ENCODE data around the gene CCRL2. TPM values are rescaled to one million over a fixed set of nuclear protein-coding genes. Genes with fewer than 3 reads are reported as not detected.

The CCRL2 gene
- total RNA-seq, 1 experiment from 2014 or later = not detected

GRCh38 chr3:46374755-46375154, 32.3 kb upstream of the CCRL2 start:
- Histone ChIP-seq H3K9me3 (ENCODE audit: low read length) (no peaks in the 10 kb centered on the region), H3K27ac (ENCODE audit: low read length) (no peak overlapping the region), H3K4me1 (ENCODE audit: low read length) (peaks cover under 1% of the 10 kb centered on the region; the same call in 1 of the 2 replicates), H4K20me1 (ENCODE audit: insufficient read depth, low read depth, low read length) (no peaks in the 10 kb centered on the region), H3K4me2 (ENCODE audit: low read depth, low read length, poor library complexity, severe bottlenecking) (no peak overlapping the region), H3K9me2 (replicated peaks; ENCODE audit: insufficient read depth, low read length) (no peaks in the 10 kb centered on the region), H3K9ac (ENCODE audit: low read length) (no peak overlapping the region), H3K79me2 (ENCODE audit: low read length) (no peaks in the 10 kb centered on the region), H3K36me3 (ENCODE audit: insufficient read depth, low read length) (no peaks in the 10 kb centered on the region), H2AFZ (ENCODE audit: low read length) (no peak overlapping the region), H3K4me3 (ENCODE audit: low read length) (no peak overlapping the region), H3K27me3 (ENCODE audit: low read length) (0 out of 2 replicates have a peak, but pooled peaks cover 3% of the 10 kb centered on the region)
- DNase-seq = no peak

- no peak for DNase-seq
- no peaks in the 10 kb centered on the region for H4K20me1 ChIP-seq (ENCODE audit: insufficient read depth, low read depth, low read length)
- H3K4me3 ChIP-seq (ENCODE audit: low read length) = no peak overlapping the region
- 0 out of 2 replicates have a peak, but pooled peaks cover 3% of the 10 kb centered on the region for H3K27me3 ChIP-seq (ENCODE audit: low read length)
- H3K27ac ChIP-seq (ENCODE audit: low read length) = no peak overlapping the region
- no peaks in the 10 kb centered on the region for H3K79me2 ChIP-seq (ENCODE audit: low read length)
- no peak overlapping the region for H2AFZ ChIP-seq (ENCODE audit: low read length)
- no peaks in the 10 kb centered on the region for H3K9me3 ChIP-seq (ENCODE audit: low read length)
- peaks cover 5% of the 10 kb centered on the region for H3K4me1 ChIP-seq (ENCODE audit: low read length)
- H3K9me2 ChIP-seq (replicated peaks; ENCODE audit: insufficient read depth, low read length) = no peaks in the 10 kb centered on the region
- no peak overlapping the region for H3K4me2 ChIP-seq (ENCODE audit: low read depth, low read length, poor library complexity, severe bottlenecking)
- H3K36me3 ChIP-seq (ENCODE audit: insufficient read depth, low read length) = no peaks in the 10 kb centered on the region
- H3K9ac ChIP-seq (ENCODE audit: low read length) = no peak overlapping the region
Observed at GRCh38 chr3:46375218-46375617, 31.8 kb upstream of the CCRL2 start.

GRCh38 chr3:46375814-46376213, 31.2 kb upstream of the CCRL2 start:
- Histone ChIP-seq H3K27ac (ENCODE audit: low read length) (no peak overlapping the region), H3K9me3 (ENCODE audit: low read length) (no peaks in the 10 kb centered on the region), H3K4me3 (ENCODE audit: low read length) (no peak overlapping the region), H3K4me1 (ENCODE audit: low read length) (peaks cover 11% of the 10 kb centered on the region), H3K27me3 (ENCODE audit: low read length) (0 out of 2 replicates have a peak, but pooled peaks cover 3% of the 10 kb centered on the region), H3K4me2 (ENCODE audit: low read depth, low read length, poor library complexity, severe bottlenecking) (no peak overlapping the region), H2AFZ (ENCODE audit: low read length) (no peak overlapping the region), H3K36me3 (ENCODE audit: insufficient read depth, low read length) (no peaks in the 10 kb centered on the region), H3K9me2 (replicated peaks; ENCODE audit: insufficient read depth, low read length) (no peaks in the 10 kb centered on the region), H3K79me2 (ENCODE audit: low read length) (no peaks in the 10 kb centered on the region), H4K20me1 (ENCODE audit: insufficient read depth, low read depth, low read length) (no peaks in the 10 kb centered on the region), H3K9ac (ENCODE audit: low read length) (no peak overlapping the region)
- no peak for DNase-seq

- H3K27ac ChIP-seq (ENCODE audit: low read length) = no peak overlapping the region
- no peak overlapping the region for H3K9ac ChIP-seq (ENCODE audit: low read length)
- no peaks in the 10 kb centered on the region for H3K9me3 ChIP-seq (ENCODE audit: low read length)
- no peak overlapping the region for H3K4me3 ChIP-seq (ENCODE audit: low read length)
- no peak overlapping the region for H2AFZ ChIP-seq (ENCODE audit: low read length)
- H4K20me1 ChIP-seq (ENCODE audit: insufficient read depth, low read depth, low read length) = no peaks in the 10 kb centered on the region
- H3K36me3 ChIP-seq (ENCODE audit: insufficient read depth, low read length) = no peaks in the 10 kb centered on the region
- peak; percentile 90 for DNase-seq
- H3K4me1 ChIP-seq (ENCODE audit: low read length) = peaks cover 20% of the 10 kb centered on the region
- H3K27me3 ChIP-seq (ENCODE audit: low read length) = 0 out of 2 replicates have a peak, but pooled peaks cover 3% of the 10 kb centered on the region
- H3K79me2 ChIP-seq (ENCODE audit: low read length) = no peaks in the 10 kb centered on the region
- H3K4me2 ChIP-seq (ENCODE audit: low read depth, low read length, poor library complexity, severe bottlenecking) = no peak overlapping the region
- H3K9me2 ChIP-seq (replicated peaks; ENCODE audit: insufficient read depth, low read length) = no peaks in the 10 kb centered on the region
Observed at GRCh38 chr3:46378426-46378942, 28.6 kb upstream of the CCRL2 start.

- H3K9ac ChIP-seq (ENCODE audit: low read length) = no peak overlapping the region
- no peak overlapping the region for H2AFZ ChIP-seq (ENCODE audit: low read length)
Observed at GRCh38 chr3:46380471-46381221, 26.4 kb upstream of the CCRL2 start.

GRCh38 chr3:46381625-46382024, 25.4 kb upstream of the CCRL2 start:
- no peaks in the 10 kb centered on the region for H3K36me3 ChIP-seq (ENCODE audit: insufficient read depth, low read length)
- no peak overlapping the region for H2AFZ ChIP-seq (ENCODE audit: low read length)
- H3K9ac ChIP-seq (ENCODE audit: low read length) = no peak overlapping the region
- H3K27ac ChIP-seq (ENCODE audit: low read length) = no peak overlapping the region
- no peaks in the 10 kb centered on the region for H4K20me1 ChIP-seq (ENCODE audit: insufficient read depth, low read depth, low read length)
- H3K27me3 ChIP-seq (ENCODE audit: low read length) = no peaks in the 10 kb centered on the region
- H3K4me3 ChIP-seq (ENCODE audit: low read length) = no peak overlapping the region
- no peak overlapping the region for H3K4me2 ChIP-seq (ENCODE audit: low read depth, low read length, poor library complexity, severe bottlenecking)
- DNase-seq = no peak
- H3K9me3 ChIP-seq (ENCODE audit: low read length) = no peaks in the 10 kb centered on the region
- no peaks in the 10 kb centered on the region for H3K9me2 ChIP-seq (replicated peaks; ENCODE audit: insufficient read depth, low read length)
- H3K4me1 ChIP-seq (ENCODE audit: low read length) = peaks cover 35% of the 10 kb centered on the region
- no peaks in the 10 kb centered on the region for H3K79me2 ChIP-seq (ENCODE audit: low read length)

More at GRCh38 chr3:46380471-46381221, 26.4 kb upstream of the CCRL2 start:
- H3K9me2 ChIP-seq (replicated peaks; ENCODE audit: insufficient read depth, low read length) = no peaks in the 10 kb centered on the region
- no peaks in the 10 kb centered on the region for H3K36me3 ChIP-seq (ENCODE audit: insufficient read depth, low read length)
- no peak overlapping the region for H3K4me3 ChIP-seq (ENCODE audit: low read length)
- H3K79me2 ChIP-seq (ENCODE audit: low read length) = no peaks in the 10 kb centered on the region
- no peaks in the 10 kb centered on the region for H3K27me3 ChIP-seq (ENCODE audit: low read length)
- no peak for DNase-seq
- H3K9me3 ChIP-seq (ENCODE audit: low read length) = no peaks in the 10 kb centered on the region
- H3K4me1 ChIP-seq (ENCODE audit: low read length) = peaks cover 35% of the 10 kb centered on the region
- H3K27ac ChIP-seq (ENCODE audit: low read length) = no peak overlapping the region
- no peaks in the 10 kb centered on the region for H4K20me1 ChIP-seq (ENCODE audit: insufficient read depth, low read depth, low read length)
- H3K4me2 ChIP-seq (ENCODE audit: low read depth, low read length, poor library complexity, severe bottlenecking) = peak overlapping the region; percentile 18

- peak overlapping the region; percentile 71 for H3K4me2 ChIP-seq (ENCODE audit: low read depth, low read length, poor library complexity, severe bottlenecking)
- peak overlapping the region; percentile 52 for H3K4me3 ChIP-seq (ENCODE audit: low read length)
- no peaks in the 10 kb centered on the region for H4K20me1 ChIP-seq (ENCODE audit: insufficient read depth, low read depth, low read length)
- no peaks in the 10 kb centered on the region for H3K27me3 ChIP-seq (ENCODE audit: low read length)
- peaks cover 35% of the 10 kb centered on the region for H3K4me1 ChIP-seq (ENCODE audit: low read length)
- H3K27ac ChIP-seq (ENCODE audit: low read length) = peak overlapping the region; percentile 90
- no peaks in the 10 kb centered on the region for H3K9me3 ChIP-seq (ENCODE audit: low read length)
- no peaks in the 10 kb centered on the region for H3K36me3 ChIP-seq (ENCODE audit: insufficient read depth, low read length)
- H3K9ac ChIP-seq (ENCODE audit: low read length) = peak overlapping the region; percentile 53
- DNase-seq = peak; percentile 71
- H3K9me2 ChIP-seq (replicated peaks; ENCODE audit: insufficient read depth, low read length) = no peaks in the 10 kb centered on the region
- no peaks in the 10 kb centered on the region for H3K79me2 ChIP-seq (ENCODE audit: low read length)
- peak overlapping the region; percentile 40; the same call in 1 of the 2 replicates for H2AFZ ChIP-seq (ENCODE audit: low read length)
Observed at GRCh38 chr3:46383211-46383950, 23.7 kb upstream of the CCRL2 start.

- Histone ChIP-seq H4K20me1 (ENCODE audit: insufficient read depth, low read depth, low read length) (no peaks in the 10 kb centered on the region), H3K9ac (ENCODE audit: low read length) (peak overlapping the region; percentile 53), H2AFZ (ENCODE audit: low read length) (no peak overlapping the region), H3K9me2 (replicated peaks; ENCODE audit: insufficient read depth, low read length) (no peaks in the 10 kb centered on the region), H3K36me3 (ENCODE audit: insufficient read depth, low read length) (no peaks in the 10 kb centered on the region), H3K4me3 (ENCODE audit: low read length) (peak overlapping the region; percentile 52), H3K27ac (ENCODE audit: low read length) (peak overlapping the region; percentile 90), H3K27me3 (ENCODE audit: low read length) (no peaks in the 10 kb centered on the region), H3K4me2 (ENCODE audit: low read depth, low read length, poor library complexity, severe bottlenecking) (peak overlapping the region; percentile 71), H3K79me2 (ENCODE audit: low read length) (no peaks in the 10 kb centered on the region), H3K4me1 (ENCODE audit: low read length) (peaks cover 35% of the 10 kb centered on the region), H3K9me3 (ENCODE audit: low read length) (no peaks in the 10 kb centered on the region)
- DNase-seq = peak; percentile 78
Observed at GRCh38 chr3:46383951-46384330, 23.1 kb upstream of the CCRL2 start.
